Gastrocnemius medialis (tissue), 4 donors: ENCODE data around the gene XPC. TPM values are rescaled to one million over a fixed set of nuclear protein-coding genes. Genes with fewer than 3 reads are reported as not detected.
"Not testable (repeated sequence)": the region's sequence is repeated elsewhere in the genome, so short reads cannot be mapped to it uniquely, and the experiment has no call there.

Source experiments
- ATAC-seq, 2 donors: fragments of 150-250 bp; one replicate each; pipeline ENCODE4 v1.9.1; 2016
- DNase-seq, 2 donors: peaks; one replicate each; pipeline ENCODE4 v3.0.0-alpha.2; 2019
- H3K27ac ChIP-seq, 4 donors: fragments of 200-600 bp; sonication (generic); 1 replicate in 1 of 4; 2 replicates in 3 of 4; pipeline ENCODE4 v1.5.1; 2016 to 2018; ENCODE audit warnings: mild to moderate bottlenecking in 2 of 4, moderate library complexity in 1 of 4
- H3K27me3 ChIP-seq, 3 donors: fragments of 200-600 bp; sonication (generic) in 2 of 3; 1 replicate in 1 of 3; 2 replicates in 2 of 3; pipeline versions ENCODE4 v1.5.1 to v1.6.0; 2016 to 2019; ENCODE audit warnings: mild to moderate bottlenecking in 1 of 3, moderate library complexity in 1 of 3
- H3K36me3 ChIP-seq, 2 donors: fragments of 200-600 bp; sonication (generic) in 1 of 2; one replicate each; pipeline ENCODE4 v1.5.1; 2017 to 2018
- H3K4me1 ChIP-seq, 2 donors: fragments of 200-600 bp; sonication (generic) in 1 of 2; one replicate each; pipeline ENCODE4 v1.5.1; 2016 to 2017; ENCODE audit warnings: mild to moderate bottlenecking in 2 of 2
- H3K4me3 ChIP-seq, 4 donors: fragments of 200-600 bp; sonication (generic) in 3 of 4; 1 replicate in 1 of 4; 2 replicates in 3 of 4; pipeline ENCODE4 v1.5.1; 2016 to 2019; ENCODE audit warnings: mild to moderate bottlenecking in 2 of 4
- H3K9me3 ChIP-seq, 3 donors: fragments of 200-600 bp; sonication (generic) in 2 of 3; 1 replicate in 1 of 3; 2 replicates in 2 of 3; pipeline ENCODE4 v1.5.1; 2016 to 2019
- CTCF ChIP-seq, 5 experiments: fragments of 450-650 bp in 3 of 5; fragments of 200-600 bp in 2 of 5; sonication (generic) in 2 of 5; IDR thresholded peaks in 4 of 5; conservative IDR thresholded peaks in 1 of 5; 1 replicate in 4 of 5; 2 replicates in 1 of 5; pipeline ENCODE4 v1.5.1; 2016 to 2019; ENCODE audit warnings: antibody characterized with exemption in 5 of 5, mild to moderate bottlenecking in 3 of 5, moderate library complexity in 3 of 5
- POLR2A ChIP-seq, 2 donors: fragments of 450-650 bp; IDR thresholded peaks; one replicate each; pipeline ENCODE4 v1.6.1; 2017; ENCODE audit warnings: antibody characterized with exemption in 2 of 2, mild to moderate bottlenecking in 2 of 2, moderate library complexity in 2 of 2
- in situ Hi-C, 4 donors: fragments of 200-750 bp; cut with MboI; loops; one replicate each; pipeline versions ENCODE4 v1.15.0 to v1.8.0; 2017; ENCODE audit warnings: low sequenced_read_pairs in 4 of 4
- intact Hi-C: fragments of 100-400 bp; cut with DNase I; formaldehyde crosslinking; loops from one replicate; pipeline ENCODE4 v1.15.1; 2023; ENCODE audit warnings: low total_unique reads
- total RNA-seq, 4 donors: library from RNA; depleted of rRNA; stranded (reverse); fragments of >200 nt; gene quantifications; one replicate each; pipeline versions ENCODE4 v1.1.0 to v1.2.3, GENCODE V29; 2016

XPC gene
- total RNA-seq, 4 donors from 2014 or later = 22.0 to 30.6 (median 27.0) TPM

GRCh38 chr3:14117468-14118399 lies 60.7 kb downstream of the XPC start:
- Histone ChIP-seq H3K27ac (no peak overlapping the region), H3K4me1 (peaks cover 0 to 5% of the 10 kb centered on the region in 2 donors), H3K4me3 (no peak overlapping the region), H3K36me3 (peaks cover 0 to 52% of the 10 kb centered on the region in 2 donors), H3K27me3 (no peaks in the 10 kb centered on the region), H3K9me3 (no peaks in the 10 kb centered on the region)
- intact Hi-C loops = no loop called here
- DNase-seq (no peak), ATAC-seq (no peak)
- in situ Hi-C loops = loop anchor here in 2 of 4 donors (10.0 to 25.0 kb wide), 2 partner anchors 223 to 630 kb away; partner anchors contain the start of gene HDAC11 (in 1 of the 2)
- TF ChIP-seq CTCF (IDR thresholded peaks at IDR 0.05 in 4 of 5, conservative IDR thresholded peaks at IDR 0.05 in 1 of 5) = no peak
- TF ChIP-seq POLR2A (IDR thresholded peaks at IDR 0.05) = no peak

GRCh38 chr3:14113965-14114635 lies 64.3 kb downstream of the XPC start:
- Histone ChIP-seq H3K9me3 (no peaks in the 10 kb centered on the region), H3K4me1 (no peaks in the 10 kb centered on the region), H3K36me3 (peaks cover 0 to 48% of the 10 kb centered on the region in 2 donors), H3K4me3 (no peak overlapping the region), H3K27me3 (no peaks in the 10 kb centered on the region), H3K27ac (no peak overlapping the region)
- intact Hi-C loops = no loop called here
- TF ChIP-seq POLR2A (IDR thresholded peaks at IDR 0.05) (no peak), CTCF (IDR thresholded peaks at IDR 0.05 in 4 of 5, conservative IDR thresholded peaks at IDR 0.05 in 1 of 5) (peak in 1 of 5 experiments; percentile 18)
- in situ Hi-C loops = loop anchor here in 2 of 4 donors (10.0 to 25.0 kb wide), 2 partner anchors 219 to 627 kb away; partner anchors contain the start of gene HDAC11 (in 1 of the 2)
- ATAC-seq (no peak), DNase-seq (no peak)

- H3K9me3 ChIP-seq = no peaks in the 10 kb centered on the region
- ATAC-seq = no peak
- H3K27ac ChIP-seq = no peak overlapping the region
- in situ Hi-C loops (loop anchor here in 2 of 4 donors (10.0 to 25.0 kb wide), 2 partner anchors 216 to 623 kb away; partner anchors contain the start of gene HDAC11 (in 1 of the 2)), intact Hi-C loops (no loop called here)
- no peaks in the 10 kb centered on the region for H3K4me1 ChIP-seq
- no peak for DNase-seq
- H3K36me3 ChIP-seq = peaks cover 0 to 39% of the 10 kb centered on the region in 2 donors
- TF ChIP-seq CTCF (IDR thresholded peaks at IDR 0.05 in 4 of 5, conservative IDR thresholded peaks at IDR 0.05 in 1 of 5) (no peak), POLR2A (IDR thresholded peaks at IDR 0.05) (no peak)
- no peaks in the 10 kb centered on the region for H3K27me3 ChIP-seq
- no peak overlapping the region for H3K4me3 ChIP-seq
Measured at GRCh38 chr3:14110699-14111098, 67.7 kb downstream of the XPC start.

- in situ Hi-C loops = loop anchor here in 2 of 4 donors (10.0 to 25.0 kb wide), 2 partner anchors 215 to 623 kb away; partner anchors contain the start of gene HDAC11 (in 1 of the 2)
- H3K4me1 ChIP-seq, DNase-seq, intact Hi-C loops, H3K27ac ChIP-seq, ATAC-seq, H3K27me3 ChIP-seq, H3K4me3 ChIP-seq, H3K9me3 ChIP-seq: not testable (repeated sequence)
- peaks cover 0 to 30% of the 10 kb centered on the region in 2 donors for H3K36me3 ChIP-seq
Measured at GRCh38 chr3:14109821-14110220, 68.6 kb downstream of the XPC start.
